Raji (cell line): Measurements from ENCODE around the gene ARHGAP26.

ENCODE experiments used
- POLR2A ChIP-seq: IDR thresholded peaks from 2 replicates; pipeline ENCODE4 v1.6.1; 2011; ENCODE audit warnings: low read depth, low read length, control low read depth; ENCODE audit not compliant: insufficient read depth

ARHGAP26 gene

GRCh38 chr5:142961440-142962173, 191.4 kb downstream of the ARHGAP26 start:
- TF ChIP-seq POLR2A, result no peak

DNA sequence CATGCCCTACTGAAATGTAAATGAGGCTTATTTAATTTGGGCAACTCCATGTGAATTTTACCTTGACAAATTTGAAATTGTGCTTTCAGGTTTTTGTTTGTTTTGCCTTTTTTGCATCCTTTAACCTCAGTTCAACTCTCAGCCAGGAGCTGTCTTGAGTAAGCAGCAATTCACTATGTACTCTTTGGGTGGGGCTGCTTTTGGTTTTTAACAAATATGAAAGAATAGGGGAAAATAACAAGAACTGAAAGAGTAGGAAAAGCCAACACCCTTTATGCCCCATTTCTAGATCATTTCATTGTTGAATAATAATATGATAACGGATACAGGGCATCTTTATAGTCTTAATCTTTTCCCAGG, 192.0 kb downstream of the ARHGAP26 start:
- no peak for TF ChIP-seq POLR2A

GRCh38 chr5:142966121-142966420, 195.9 kb downstream of the ARHGAP26 start:
- TF ChIP-seq POLR2A, result no peak

GRCh38 chr5:142969186-142969585, 199.0 kb downstream of the ARHGAP26 start:
- TF ChIP-seq POLR2A, result no peak

- TF ChIP-seq POLR2A, result no peak
Observed at GRCh38 chr5:142969624-142970439, 199.7 kb downstream of the ARHGAP26 start.

DNA sequence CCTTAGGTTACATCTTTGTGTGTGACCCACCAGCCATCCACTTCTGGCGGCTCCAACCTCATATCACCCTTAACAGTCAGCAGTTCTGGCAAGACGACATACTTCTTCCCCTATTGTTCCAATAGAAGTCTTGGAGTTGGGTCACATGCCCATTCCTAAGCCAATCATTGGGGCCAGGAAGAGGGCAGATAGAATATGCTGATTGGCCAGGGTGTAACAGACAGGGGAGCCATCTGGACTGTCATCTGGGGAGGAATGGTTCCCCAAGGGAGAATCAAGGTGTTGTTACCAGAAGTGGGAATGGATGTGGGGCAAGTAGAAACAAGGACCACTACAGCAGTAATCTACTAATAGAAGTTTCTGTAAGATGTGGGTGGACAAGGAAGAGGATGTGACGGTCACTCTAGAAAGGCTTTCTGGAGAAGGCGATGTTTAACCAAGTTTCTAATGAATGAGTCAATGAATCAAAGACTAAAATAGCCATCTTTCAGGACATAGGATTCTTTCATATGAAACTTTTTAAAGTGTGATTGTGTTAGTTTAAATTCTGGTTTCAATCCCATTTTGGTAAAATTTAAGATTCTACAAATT, 200.4 kb downstream of the ARHGAP26 start:
- no peak for TF ChIP-seq POLR2A

DNA sequence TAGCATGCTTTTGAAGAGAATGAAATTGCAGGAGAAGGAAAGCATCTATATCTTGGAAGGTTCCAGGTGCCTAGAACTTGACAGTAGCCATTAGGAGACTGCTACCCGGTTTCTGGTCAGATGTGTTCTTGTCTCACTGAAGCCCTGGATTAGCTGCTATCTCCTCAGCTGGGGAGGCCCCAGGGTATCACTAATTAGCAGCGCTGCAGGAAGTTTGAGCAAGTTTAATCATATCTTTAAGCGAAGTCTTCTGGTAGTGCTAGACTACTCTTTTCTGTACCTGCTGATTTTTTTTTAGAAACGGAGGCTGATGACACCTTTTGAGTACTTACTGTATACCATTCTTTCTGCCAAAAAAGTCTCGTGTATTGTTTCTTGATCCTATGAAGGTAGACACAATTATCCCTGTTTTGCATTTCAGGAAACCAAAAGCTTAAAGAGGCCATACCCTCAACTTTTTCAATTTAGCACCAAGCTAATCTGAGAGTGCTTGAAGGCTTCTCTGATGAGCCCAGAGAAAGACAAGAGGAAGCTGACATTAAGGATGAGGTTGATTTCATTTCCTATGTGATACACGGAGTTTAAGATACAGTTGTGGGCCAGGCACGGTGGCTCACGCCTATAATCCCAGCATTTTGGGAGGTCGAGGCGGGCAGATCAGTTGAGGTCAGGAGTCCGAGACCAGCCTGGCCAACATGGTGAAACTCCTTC, 201.3 kb downstream of the ARHGAP26 start:
- no peak for TF ChIP-seq POLR2A

GRCh38 chr5:142972064-142972570, 201.9 kb downstream of the ARHGAP26 start:
- TF ChIP-seq POLR2A, result no peak

GRCh38 chr5:142973932-142974331, 203.8 kb downstream of the ARHGAP26 start:
- TF ChIP-seq POLR2A, result no peak

DNA sequence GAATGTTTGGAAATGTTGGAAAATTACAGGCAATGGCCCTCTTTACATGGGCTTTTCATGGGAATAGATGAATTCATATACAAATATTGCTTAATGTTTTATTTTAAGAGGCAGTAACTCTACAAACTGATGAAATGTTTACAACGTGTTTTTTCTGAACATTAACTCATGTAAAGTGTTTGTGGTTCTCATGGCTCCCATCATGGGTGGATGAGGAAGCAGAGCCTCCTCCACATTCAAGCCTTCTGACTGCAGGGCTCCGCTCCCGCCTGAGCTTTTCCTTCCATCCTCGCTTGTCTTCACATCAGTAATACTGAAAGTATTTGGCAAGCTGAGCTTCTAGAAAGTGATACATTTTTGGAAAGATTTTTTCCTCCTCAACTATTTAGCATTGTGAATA, 204.2 kb downstream of the ARHGAP26 start:
- no peak for TF ChIP-seq POLR2A

GRCh38 chr5:142976861-142977260, 206.7 kb downstream of the ARHGAP26 start:
- no peak for TF ChIP-seq POLR2A

DNA sequence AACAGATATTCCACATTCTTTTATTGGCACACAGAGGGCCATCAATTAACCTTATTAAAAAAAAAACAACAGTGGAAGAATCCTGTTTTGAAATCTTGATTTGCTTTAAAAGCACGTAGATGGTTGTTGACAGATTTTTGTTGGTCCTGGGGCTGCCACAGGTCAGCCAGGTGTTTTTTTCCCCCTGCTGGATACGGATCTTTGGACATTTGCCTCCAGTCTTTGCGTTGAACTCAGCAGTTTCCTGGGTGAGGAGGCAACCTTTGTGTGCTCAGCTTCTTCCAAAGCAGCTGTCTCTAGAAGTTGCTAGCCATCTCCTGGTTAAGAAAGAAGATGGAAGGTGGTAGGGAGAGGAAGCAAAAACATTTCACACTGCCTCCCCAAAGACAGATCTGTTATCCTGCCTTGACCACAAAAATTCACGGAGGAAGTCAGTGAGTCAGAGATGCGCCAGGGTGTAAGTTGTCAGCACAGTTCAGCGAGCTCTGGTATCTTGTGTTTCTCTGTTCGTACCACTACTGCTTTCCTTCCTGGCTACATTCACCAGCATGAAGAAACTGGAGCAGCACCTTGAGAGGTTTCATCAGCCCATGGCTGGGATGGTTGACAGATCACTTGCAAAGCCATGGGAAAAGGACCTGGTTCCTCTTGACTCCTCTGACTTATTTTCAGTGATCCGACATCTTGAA, 207.3 kb downstream of the ARHGAP26 start:
- no peak for TF ChIP-seq POLR2A

DNA sequence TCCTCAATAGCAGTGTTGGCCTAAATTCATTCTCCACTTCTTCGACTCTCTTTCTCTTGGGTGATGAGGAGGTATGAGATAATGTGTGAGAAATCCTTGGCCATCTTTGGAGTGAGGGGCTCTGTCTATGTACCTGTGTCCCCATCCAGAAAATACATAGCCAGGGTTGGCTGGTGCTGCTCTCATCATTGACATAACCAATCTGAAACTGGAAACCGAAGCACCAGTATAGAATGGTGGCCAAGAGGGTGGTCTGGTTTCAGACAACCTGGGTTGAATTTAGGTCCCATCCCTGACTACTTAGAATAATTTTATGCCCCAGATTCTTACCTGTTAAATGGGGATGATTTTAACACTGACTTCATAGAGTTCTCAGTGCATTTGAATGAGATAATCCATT, 208.1 kb downstream of the ARHGAP26 start:
- TF ChIP-seq POLR2A, result no peak

DNA sequence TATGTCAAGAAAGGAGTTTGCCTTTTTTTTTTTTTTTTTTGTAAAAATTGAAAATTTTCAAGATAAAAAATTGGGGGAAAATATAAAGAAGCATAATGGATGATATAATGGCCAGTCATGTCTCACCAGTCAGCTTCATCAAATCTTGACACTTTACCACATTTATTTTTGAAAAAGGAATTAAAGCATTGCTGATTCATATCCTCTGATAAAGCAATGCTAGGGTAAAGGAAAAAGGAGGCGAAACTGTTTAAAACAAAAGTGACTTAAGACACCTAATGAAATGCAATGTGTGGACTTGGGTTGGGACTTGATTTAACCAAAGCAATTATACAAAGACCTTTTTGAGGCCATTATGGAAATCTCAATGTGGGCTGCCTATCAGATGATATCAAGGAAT, 208.5 kb downstream of the ARHGAP26 start:
- TF ChIP-seq POLR2A, result no peak

DNA sequence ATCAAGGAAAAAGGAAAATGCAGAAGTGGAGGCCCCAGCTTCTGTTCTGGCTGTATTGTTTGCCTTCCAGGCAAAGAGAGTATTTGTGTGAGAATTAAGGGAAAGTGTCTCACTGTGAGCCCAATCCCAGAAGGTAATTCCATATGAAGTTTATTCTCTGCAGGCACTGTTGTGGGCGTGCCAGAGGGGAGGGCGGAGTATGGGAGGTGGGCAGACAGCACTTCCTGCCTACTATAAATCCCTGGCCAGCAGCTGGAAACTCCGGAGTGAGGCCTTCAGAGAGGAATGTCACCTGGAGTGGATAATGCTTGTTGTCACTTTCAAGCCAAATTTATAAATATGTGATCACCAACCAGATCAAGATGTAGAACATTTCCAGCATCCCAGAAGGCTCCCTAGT, 209.5 kb downstream of the ARHGAP26 start:
- TF ChIP-seq POLR2A, result no peak
